B cell (primary cell): ENCODE data around the gene GIPR.

Experiments used
- CTCF ChIP-seq: fragments of 200-600 bp; IDR thresholded peaks from one replicate; pipeline ENCODE4 v1.8.0; 2022; ENCODE audit warnings: antibody characterized with exemption, mild to moderate bottlenecking
- EZH2 ChIP-seq: IDR thresholded peaks from 2 replicates; pipeline ENCODE4 v1.6.1; 2012; ENCODE audit warnings: borderline replicate concordance, low read depth, mild to moderate bottlenecking, moderate library complexity, low read length; ENCODE audit not compliant: insufficient read depth, poor library complexity, severe bottlenecking

GRCh38 chr19:45705710-45706415, 37.8 kb downstream of the GIPR start:
- TF ChIP-seq CTCF (no peak), EZH2 (no peak)
